GM18502 (cell line): ENCODE data around the gene VARS1.

ENCODE experiments used
- ATAC-seq: cut with Tn5 transposase; IDR thresholded peaks from one replicate; pipeline ENCODE4 v1.9.1; 2021; ENCODE audit warnings: mild to moderate bottlenecking; ENCODE audit not compliant: unreplicated experiment, poor library complexity

VARS1 gene

DNA sequence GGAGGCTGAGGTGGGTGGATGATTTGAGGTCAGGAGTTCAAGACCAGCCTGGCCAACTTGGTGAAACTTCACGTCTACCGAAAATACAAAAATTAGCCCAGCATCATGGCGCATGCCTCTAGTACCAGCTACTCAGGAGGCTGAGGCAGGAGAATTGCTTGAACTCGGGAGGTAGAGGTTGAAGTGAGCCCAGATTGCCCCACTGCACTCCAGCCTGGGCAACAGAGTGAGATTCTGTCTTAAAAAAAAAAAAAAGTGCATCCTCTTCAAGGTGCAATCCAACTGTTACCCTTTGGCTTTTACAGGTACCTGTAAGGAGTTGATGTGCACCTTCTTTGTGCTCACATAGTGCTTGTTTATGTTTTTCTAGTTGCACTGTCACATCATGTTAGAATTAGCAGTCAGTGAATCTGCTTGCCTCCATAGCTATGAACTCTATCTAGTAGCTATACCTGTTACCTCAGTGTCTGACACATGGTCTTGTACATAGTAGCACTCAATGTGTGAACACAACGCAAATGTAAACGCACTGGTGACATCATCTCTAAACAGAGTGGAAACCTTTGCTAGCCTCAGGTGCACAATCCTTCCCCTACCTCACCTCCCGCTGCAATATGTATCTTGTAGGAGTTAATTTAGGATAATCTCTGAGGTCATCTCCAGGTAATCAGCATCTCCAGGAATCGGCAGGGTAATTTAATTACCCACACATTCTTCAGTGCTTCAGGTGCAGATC, 46.1 kb downstream of the VARS1 start:
- ATAC-seq, result no peak
